ENCODE results near the gene KRT14. TPM values are rescaled to one million over a fixed set of nuclear protein-coding genes. Genes with fewer than 3 reads are reported as not detected.

KRT14 gene
- total RNA-seq (2021; ENCODE audit: unreplicated experiment) (not detected), Bru-seq, nascent RNA (percentile 17 among the genes with signal in this experiment), BruChase-seq, experiment 1, labeled RNA remaining after a 2-hour chase (percentile 26 among the genes with signal in this experiment), BruChase-seq, experiment 2, labeled RNA remaining after a 6-hour chase (percentile 22 among the genes with signal in this experiment)
- 0.78 TPM for polyA plus RNA-seq (2012; ENCODE audit: insufficient read length)
- long read RNA-seq, result 0 reads

- intact Hi-C loops (cut with micrococcal nuclease; ENCODE audit: unreplicated experiment), result no loop called here
- CTCF ChIA-PET, result interaction anchor here (0.6 kb wide), 1 partner anchor 24 kb away, joined by 4 read pairs; no protein-coding TSS in a partner anchor
- TF ChIP-seq CTCF (IDR thresholded peaks at IDR 0.05), result no peak
- no peak for TF ChIP-seq REST (IDR thresholded peaks at IDR 0.05; ENCODE audit: insufficient read depth in 1 of 2, low read depth in 2 of 2, low read length in 1 of 2)
- no peak for TF ChIP-seq TCF7L2 (IDR thresholded peaks at IDR 0.05; ENCODE audit: low read depth, low read length)
- no peak for TF ChIP-seq POLR2AphosphoS5 (IDR thresholded peaks at IDR 0.05; ENCODE audit: low read depth, low read length)
- TF ChIP-seq SIN3A (IDR thresholded peaks at IDR 0.05; ENCODE audit: borderline replicate concordance, insufficient read depth, low read depth, low read length), result no peak
- ATAC-seq (no peak), DNase-seq (ENCODE audit: low read depth, low spot score) (no peak)
- Histone ChIP-seq H3K27ac (ENCODE audit: low read length) (no peak within 1 kb of the TSS; the same call in 1 of the 2 replicates), H3K27me3 (ENCODE audit: control insufficient read depth, insufficient read depth, low read length) (no peaks in the 10 kb centered on the region), H3K4me3 (ENCODE audit: low read depth in 2 of 2, low read length in 2 of 2) (no peak within 1 kb of the TSS), H3K9me3 (ENCODE audit: control insufficient read depth, insufficient read depth, low read depth, low read length) (no peaks in the 10 kb centered on the region), H3K36me3 (ENCODE audit: control insufficient read depth, insufficient read depth, low read length) (no peaks in the 10 kb centered on the region), H3K4me1 (ENCODE audit: control insufficient read depth, insufficient read depth, low read length) (no peaks in the 10 kb centered on the region)
- POLR2A ChIA-PET, result no interaction called here
- no TSS peak for BruUV-seq (replicated peaks)
- in situ Hi-C loops (cut with HindIII; ENCODE audit: low pct_unique_long_range_greater_than_20kb, low sequenced_read_pairs), result no loop called here
Observed at GRCh38 chr17:41586863-41587495, at the start of gene KRT14. Gene KRT14, minus strand, starts transcription at chr17:41586895. Its CDS starts 61 bp downstream, at chr17:41586834.

GRCh38 chr17:41635121-41636097, 48.7 kb upstream of the KRT14 start:
- BruUV-seq (replicated peaks), result no TSS peak
- ChIA-PET POLR2A (interaction anchor here (0.7 kb wide), 2 partner anchors 39 to 105 kb away, joined by 3 to 5 read pairs; no protein-coding TSS in a partner anchor), CTCF (no interaction called here)
- Histone ChIP-seq H3K9me3 (ENCODE audit: control insufficient read depth, insufficient read depth, low read depth, low read length) (no peaks in the 10 kb centered on the region), H3K27me3 (ENCODE audit: control insufficient read depth, insufficient read depth, low read length) (no peaks in the 10 kb centered on the region), H3K27ac (ENCODE audit: low read length) (peak overlapping the region; percentile 40), H3K4me3 (ENCODE audit: low read depth in 2 of 2, low read length in 2 of 2) (no peak overlapping the region), H3K36me3 (ENCODE audit: control insufficient read depth, insufficient read depth, low read length) (no peaks in the 10 kb centered on the region), H3K4me1 (ENCODE audit: control insufficient read depth, insufficient read depth, low read length) (peaks cover 12% of the 10 kb centered on the region)
- in situ Hi-C loops (cut with HindIII; ENCODE audit: low pct_unique_long_range_greater_than_20kb, low sequenced_read_pairs), result loop anchor here (25.0 kb wide), 1 partner anchor 98 kb away; the partner anchor contains the start of gene KRT19
- ATAC-seq, result peak; percentile 70
- intact Hi-C loops (cut with micrococcal nuclease; ENCODE audit: unreplicated experiment), result loop anchor here (1.0 kb wide), 1 partner anchor 31 kb away; no protein-coding TSS in a partner anchor
- no peak for DNase-seq (ENCODE audit: low read depth, low spot score)
- no peak; the same call in 1 of the 2 replicates for TF ChIP-seq TCF7L2 (IDR thresholded peaks at IDR 0.05; ENCODE audit: low read depth, low read length)
- no peak for TF ChIP-seq REST (IDR thresholded peaks at IDR 0.05; ENCODE audit: insufficient read depth in 1 of 2, low read depth in 2 of 2, low read length in 1 of 2)
- no peak for TF ChIP-seq SIN3A (IDR thresholded peaks at IDR 0.05; ENCODE audit: borderline replicate concordance, insufficient read depth, low read depth, low read length)
- TF ChIP-seq CTCF (IDR thresholded peaks at IDR 0.05), result no peak
- TF ChIP-seq POLR2AphosphoS5 (IDR thresholded peaks at IDR 0.05; ENCODE audit: low read depth, low read length), result no peak

Data from Panc1 (cell line).